ENCODE results near the gene UCK2. TPM values are rescaled to one million over a fixed set of nuclear protein-coding genes. Genes with fewer than 3 reads are reported as not detected.

Gene UCK2
- total RNA-seq, 1 experiment from 2014 or later = 59.9 TPM

GRCh38 chr1:165807613-165808012 is 19.8 kb upstream of the UCK2 start:
- peak in 1 of 2 experiments; percentile 48 for DNase-seq
- ChIA-PET CTCF (no interaction called here), POLR2A (ENCODE audit: unreplicated experiment) (no interaction called here)
- Histone ChIP-seq H3K4me2 (no peak overlapping the region), H4K20me1 (ENCODE audit: insufficient read depth) (no peaks in the 10 kb centered on the region), H2AFZ (no peak overlapping the region), H3K4me3 (no peak overlapping the region), H3K27me3 (ENCODE audit: insufficient read depth, low read depth) (no peaks in the 10 kb centered on the region), H3K36me3 (ENCODE audit: low read depth) (no peaks in the 10 kb centered on the region), H3K79me2 (ENCODE audit: low read depth) (no peaks in the 10 kb centered on the region), H3K27ac (no peak overlapping the region), H3K9me2 (ENCODE audit: insufficient read depth) (no peaks in the 10 kb centered on the region), H3F3A (ENCODE audit: insufficient read depth, low read depth) (no peaks in the 10 kb centered on the region), H3K9me3 (ENCODE audit: insufficient read depth, low read depth) (no peaks in the 10 kb centered on the region), H3K4me1 (replicated peaks; ENCODE audit: insufficient read depth) (no peaks in the 10 kb centered on the region)
- TF ChIP-seq EZH2 (IDR thresholded peaks at IDR 0.05; ENCODE audit: low read depth) = no peak
- TF ChIP-seq CTCF (conservative IDR thresholded peaks at IDR 0.05) = no peak
- BruUV-seq (replicated peaks) = no TSS peak
- intact Hi-C loops (cut with micrococcal nuclease; ENCODE audit: unreplicated experiment) = no loop called here

GRCh38 chr1:165815725-165816124 is 11.7 kb upstream of the UCK2 start:
- Histone ChIP-seq H3K9me3 (ENCODE audit: insufficient read depth, low read depth) (no peaks in the 10 kb centered on the region), H3K27ac (no peak overlapping the region), H3K79me2 (ENCODE audit: low read depth) (no peaks in the 10 kb centered on the region), H2AFZ (0 out of 2 replicates have a peak overlapping the region, but pooled peaks have one; percentile 60), H3K9me2 (ENCODE audit: insufficient read depth) (no peaks in the 10 kb centered on the region), H3K36me3 (ENCODE audit: low read depth) (no peaks in the 10 kb centered on the region), H3K4me2 (peak overlapping the region; percentile 36; the same call in 1 of the 2 replicates), H3K27me3 (ENCODE audit: insufficient read depth, low read depth) (no peaks in the 10 kb centered on the region), H3K4me1 (replicated peaks; ENCODE audit: insufficient read depth) (no peaks in the 10 kb centered on the region), H3F3A (ENCODE audit: insufficient read depth, low read depth) (no peaks in the 10 kb centered on the region), H3K4me3 (no peak overlapping the region), H4K20me1 (ENCODE audit: insufficient read depth) (no peaks in the 10 kb centered on the region)
- ChIA-PET POLR2A (ENCODE audit: unreplicated experiment) (no interaction called here), CTCF (no interaction called here)
- peak in 1 of 2 experiments; percentile 41 for DNase-seq
- no peak for TF ChIP-seq EZH2 (IDR thresholded peaks at IDR 0.05; ENCODE audit: low read depth)
- TF ChIP-seq CTCF (conservative IDR thresholded peaks at IDR 0.05) = no peak
- intact Hi-C loops (cut with micrococcal nuclease; ENCODE audit: unreplicated experiment) = no loop called here
- BruUV-seq (replicated peaks) = no TSS peak

- no TSS peak for BruUV-seq (replicated peaks)
- no peaks in the 10 kb centered on the region for H3K9me3 ChIP-seq (ENCODE audit: insufficient read depth, low read depth)
- POLR2A ChIA-PET (ENCODE audit: unreplicated experiment) = no interaction called here
- TF ChIP-seq EZH2 (IDR thresholded peaks at IDR 0.05; ENCODE audit: low read depth) (no peak), CTCF (conservative IDR thresholded peaks at IDR 0.05) (no peak)
- H3K27ac ChIP-seq = no peak overlapping the region
- H3K9me2 ChIP-seq (ENCODE audit: insufficient read depth) = no peaks in the 10 kb centered on the region
- H3K4me3 ChIP-seq = no peak overlapping the region
- no peaks in the 10 kb centered on the region for H3K4me1 ChIP-seq (replicated peaks; ENCODE audit: insufficient read depth)
- 0 out of 2 replicates have a peak overlapping the region, but pooled peaks have one; percentile 60 for H2AFZ ChIP-seq
- no peak for DNase-seq
- H3K36me3 ChIP-seq (ENCODE audit: low read depth) = no peaks in the 10 kb centered on the region
- H3K79me2 ChIP-seq (ENCODE audit: low read depth) = no peaks in the 10 kb centered on the region
- CTCF ChIA-PET = no interaction called here
- H3F3A ChIP-seq (ENCODE audit: insufficient read depth, low read depth) = no peaks in the 10 kb centered on the region
- no peaks in the 10 kb centered on the region for H4K20me1 ChIP-seq (ENCODE audit: insufficient read depth)
- no peaks in the 10 kb centered on the region for H3K27me3 ChIP-seq (ENCODE audit: insufficient read depth, low read depth)
- no peak overlapping the region for H3K4me2 ChIP-seq
- intact Hi-C loops (cut with micrococcal nuclease; ENCODE audit: unreplicated experiment) = no loop called here
Observed at GRCh38 chr1:165816157-165816556, 11.3 kb upstream of the UCK2 start.

Data from PC-9 (cell line).